Activated CD8-positive, alpha-beta memory T cell treated with anti-CD3 and anti-CD28 coated beads, Interleukin-2, amount 50 U/mL, for 24 hours (primary cell): Measurements from ENCODE around the gene TMEM109.

ENCODE experiments used
- DNase-seq: peaks from one replicate; pipeline ENCODE4 v3.0.0-alpha.2; 2020; ENCODE audit errors: extremely low read depth

The TMEM109 gene

GRCh38 chr11:60970369-60970774 is 56.4 kb downstream of the TMEM109 start:
- DNase-seq, result no peak

- no peak for DNase-seq
Observed at GRCh38 chr11:60970890-60971289, 56.9 kb downstream of the TMEM109 start.

- no peak for DNase-seq
Observed at GRCh38 chr11:60971520-60971919, 57.6 kb downstream of the TMEM109 start, which contains the start of gene CD6. Gene CD6, plus strand, starts transcription at chr11:60971680. Its CDS starts 186 bp downstream, at chr11:60971866.

- DNase-seq, result no peak
Observed at GRCh38 chr11:60972182-60973030, 58.4 kb downstream of the TMEM109 start.
